MM.1S (cell line): ENCODE results near the gene RFC2.

ENCODE experiments used
- DNase-seq: peaks from one replicate; pipeline ENCODE4 v3.0.0-alpha.2; 2015
- H2AFZ ChIP-seq: fragments of 300-600 bp; sonication (generic); 2 replicates; pipeline ENCODE4 v1.6.0; 2016; ENCODE audit warnings: antibody characterized with exemption, low read length
- H3F3A ChIP-seq: fragments of 300-600 bp; sonication (generic); 2 replicates; pipeline ENCODE4 v1.6.1; 2016; ENCODE audit warnings: mild to moderate bottlenecking, antibody characterized with exemption, low read length, moderate library complexity, mixed read lengths; ENCODE audit not compliant: insufficient read depth
- H3K27ac ChIP-seq: fragments of 300-600 bp; sonication (generic); 2 replicates; pipeline ENCODE4 v1.5.1; 2016; ENCODE audit warnings: mild to moderate bottlenecking, low read length
- H3K27me3 ChIP-seq: fragments of 300-600 bp; sonication (generic); replicated peaks from 2 replicates; pipeline ENCODE4 v1.6.0; 2016; ENCODE audit warnings: low read length; ENCODE audit not compliant: insufficient read depth
- H3K36me3 ChIP-seq: fragments of 300-600 bp; sonication (generic); replicated peaks from 2 replicates; pipeline ENCODE4 v1.6.1; 2016; ENCODE audit warnings: mild to moderate bottlenecking, low read length, mixed read lengths; ENCODE audit not compliant: insufficient read depth
- H3K4me1 ChIP-seq: fragments of 300-600 bp; sonication (generic); 2 replicates; pipeline ENCODE4 v1.6.1; 2016; ENCODE audit warnings: low read length, mixed read lengths
- H3K4me2 ChIP-seq: fragments of 300-600 bp; sonication (generic); 2 replicates; pipeline ENCODE4 v1.6.0; 2016; ENCODE audit warnings: low read depth, low read length
- H3K4me3 ChIP-seq: fragments of 300-600 bp; sonication (generic); 2 replicates; pipeline ENCODE4 v1.5.1; 2016; ENCODE audit warnings: low read length, mixed read lengths
- H3K79me2 ChIP-seq: fragments of 300-600 bp; sonication (generic); 2 replicates; pipeline ENCODE4 v1.6.1; 2016; ENCODE audit warnings: mixed run types, low read length, mixed read lengths
- H3K9ac ChIP-seq: fragments of 300-600 bp; sonication (generic); 2 replicates; pipeline ENCODE4 v1.6.1; 2016; ENCODE audit warnings: low read length, mixed read lengths
- H3K9me2 ChIP-seq: fragments of 300-600 bp; sonication (generic); replicated peaks from 2 replicates; pipeline ENCODE4 v1.6.1; 2016; ENCODE audit warnings: mild to moderate bottlenecking, low read length, mixed read lengths; ENCODE audit not compliant: insufficient read depth
- H3K9me3 ChIP-seq: fragments of 300-600 bp; sonication (generic); replicated peaks from 2 replicates; pipeline ENCODE4 v1.6.1; 2016; ENCODE audit warnings: mild to moderate bottlenecking, low read length, mixed read lengths; ENCODE audit not compliant: insufficient read depth
- H4K20me1 ChIP-seq: fragments of 300-600 bp; sonication (generic); 2 replicates; pipeline ENCODE4 v1.6.1; 2016; ENCODE audit warnings: mild to moderate bottlenecking, low read length, moderate library complexity, mixed read lengths; ENCODE audit not compliant: insufficient read depth
- EZH2 ChIP-seq: fragments of 300-600 bp; sonication (generic); optimal IDR thresholded peaks from 2 replicates; pipeline ENCODE3; 2017; ENCODE audit warnings: low read depth, mild to moderate bottlenecking, antibody characterized with exemption, low read length, mixed read lengths
- EZH2phosphoT487 ChIP-seq: fragments of 300-600 bp; sonication (generic); IDR thresholded peaks from 2 replicates; pipeline ENCODE4 v1.6.1; 2018; ENCODE audit warnings: antibody characterized with exemption, low read length
- TF ChIP-seq, protein P1 (sequence below): fragments of 300-600 bp; sonication (generic); IDR thresholded peaks from 2 replicates; pipeline ENCODE4 v1.5.1; 2016; ENCODE audit warnings: antibody characterized with exemption, low read length, mixed read lengths

The RFC2 gene

DNA sequence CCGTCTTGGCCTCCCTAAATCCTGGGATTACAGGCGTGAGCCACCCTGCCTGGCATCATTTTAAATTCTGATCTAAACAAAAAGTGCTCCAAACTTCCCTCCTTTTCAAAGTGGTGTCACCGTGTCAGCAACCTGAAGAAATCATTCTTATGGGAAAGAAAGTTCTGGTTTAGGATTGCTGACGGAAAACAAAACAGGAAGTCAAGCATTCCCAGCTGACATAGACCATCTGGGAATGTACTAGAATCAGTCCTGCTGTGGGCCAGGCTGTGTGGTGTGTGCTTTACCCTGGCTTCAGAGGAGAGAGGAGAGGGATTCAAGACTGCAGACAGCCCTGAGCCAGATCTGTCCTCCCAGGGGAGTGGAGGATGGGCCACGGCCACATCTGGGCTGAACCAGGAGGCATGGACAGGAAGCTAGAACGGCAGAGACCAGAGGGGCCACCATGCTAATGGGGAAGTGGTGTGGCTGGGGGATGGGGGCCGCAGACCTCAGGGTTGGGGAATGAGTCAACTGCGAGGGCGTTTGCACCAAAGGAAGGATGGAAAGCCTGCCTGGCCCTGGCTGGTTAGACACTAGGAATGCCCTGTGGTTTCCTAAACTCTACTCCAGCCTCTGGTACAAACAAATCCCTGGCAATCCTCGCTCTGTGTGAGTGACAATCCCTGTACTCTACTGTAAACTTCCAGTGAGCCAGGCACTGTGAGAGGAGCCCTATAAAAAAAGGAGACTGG lies 18.3 kb upstream of the RFC2 start:
- Histone ChIP-seq H3K4me1 (no peaks in the 10 kb centered on the region), H3K4me3 (no peak overlapping the region), H3K36me3 (no peaks in the 10 kb centered on the region), H4K20me1 (no peaks in the 10 kb centered on the region), H3K27me3 (no peaks in the 10 kb centered on the region), H3K9me3 (no peaks in the 10 kb centered on the region), H3K27ac (no peak overlapping the region), H3K79me2 (no peaks in the 10 kb centered on the region), H3K9me2 (no peaks in the 10 kb centered on the region), H3K9ac (no peak overlapping the region), H3F3A (no peaks in the 10 kb centered on the region), H3K4me2 (no peak overlapping the region), H2AFZ (peak overlapping the region; percentile 8; the same call in 1 of the 2 replicates)
- TF ChIP-seq EZH2 = no peak
- TF ChIP-seq, protein P1, sequence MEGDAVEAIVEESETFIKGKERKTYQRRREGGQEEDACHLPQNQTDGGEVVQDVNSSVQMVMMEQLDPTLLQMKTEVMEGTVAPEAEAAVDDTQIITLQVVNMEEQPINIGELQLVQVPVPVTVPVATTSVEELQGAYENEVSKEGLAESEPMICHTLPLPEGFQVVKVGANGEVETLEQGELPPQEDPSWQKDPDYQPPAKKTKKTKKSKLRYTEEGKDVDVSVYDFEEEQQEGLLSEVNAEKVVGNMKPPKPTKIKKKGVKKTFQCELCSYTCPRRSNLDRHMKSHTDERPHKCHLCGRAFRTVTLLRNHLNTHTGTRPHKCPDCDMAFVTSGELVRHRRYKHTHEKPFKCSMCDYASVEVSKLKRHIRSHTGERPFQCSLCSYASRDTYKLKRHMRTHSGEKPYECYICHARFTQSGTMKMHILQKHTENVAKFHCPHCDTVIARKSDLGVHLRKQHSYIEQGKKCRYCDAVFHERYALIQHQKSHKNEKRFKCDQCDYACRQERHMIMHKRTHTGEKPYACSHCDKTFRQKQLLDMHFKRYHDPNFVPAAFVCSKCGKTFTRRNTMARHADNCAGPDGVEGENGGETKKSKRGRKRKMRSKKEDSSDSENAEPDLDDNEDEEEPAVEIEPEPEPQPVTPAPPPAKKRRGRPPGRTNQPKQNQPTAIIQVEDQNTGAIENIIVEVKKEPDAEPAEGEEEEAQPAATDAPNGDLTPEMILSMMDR = no peak
- no peak for TF ChIP-seq EZH2phosphoT487
- DNase-seq = no peak

DNA sequence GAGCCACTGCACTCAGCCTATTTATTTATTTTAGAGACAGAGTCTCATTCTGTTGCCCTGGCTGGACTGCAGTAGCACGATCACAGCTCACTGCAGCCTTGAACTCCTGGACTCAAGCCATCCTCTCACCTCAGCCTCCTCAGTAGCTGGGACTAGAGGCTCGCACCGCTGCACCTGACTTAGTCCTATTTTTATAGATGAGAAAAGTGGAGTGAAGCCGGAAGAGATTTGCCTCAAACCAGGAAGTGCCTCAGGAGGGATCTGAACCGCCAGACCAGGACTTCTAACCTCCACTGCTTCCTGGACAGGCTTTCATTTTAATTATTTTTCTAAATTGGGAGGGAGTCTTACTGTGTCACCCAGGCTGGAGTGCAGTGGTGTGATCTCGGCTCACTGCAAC lies 17.5 kb upstream of the RFC2 start:
- Histone ChIP-seq H3K9ac (no peak overlapping the region), H3K4me3 (no peak overlapping the region), H3K4me2 (peak overlapping the region; percentile 8; the same call in 1 of the 2 replicates), H2AFZ (no peak overlapping the region), H3K9me3 (no peaks in the 10 kb centered on the region), H3F3A (no peaks in the 10 kb centered on the region), H3K9me2 (no peaks in the 10 kb centered on the region), H4K20me1 (no peaks in the 10 kb centered on the region), H3K27ac (no peak overlapping the region), H3K79me2 (no peaks in the 10 kb centered on the region), H3K27me3 (no peaks in the 10 kb centered on the region), H3K4me1 (no peaks in the 10 kb centered on the region), H3K36me3 (no peaks in the 10 kb centered on the region)
- peak; percentile 24 for DNase-seq
- TF ChIP-seq, protein P1 = no peak
- TF ChIP-seq EZH2 (no peak), EZH2phosphoT487 (no peak)

DNA sequence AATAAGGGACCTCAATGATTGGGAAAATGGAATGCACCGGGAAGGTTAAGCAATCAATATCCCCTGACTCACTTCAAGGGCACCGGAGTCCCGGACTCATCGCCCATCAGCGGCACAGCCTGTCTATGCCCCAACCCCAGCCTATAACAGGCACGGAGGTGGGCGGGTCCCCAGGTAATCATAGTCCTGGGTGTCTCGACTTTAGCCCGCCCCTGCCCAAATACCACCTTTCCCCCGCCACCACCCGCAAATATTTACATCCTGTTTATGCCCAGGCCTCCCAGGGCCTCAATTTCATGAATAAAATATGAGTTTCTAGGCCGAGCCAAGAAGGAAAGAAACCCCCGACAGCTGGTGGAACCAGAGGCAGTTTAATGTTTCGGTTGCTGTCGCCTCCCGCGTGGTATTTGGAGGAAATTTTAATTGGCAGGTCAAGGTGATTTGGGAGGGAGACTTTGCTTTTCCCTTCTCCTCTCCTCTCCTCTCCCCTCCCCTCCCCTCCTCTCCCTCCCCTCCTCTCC lies 15.6 kb upstream of the RFC2 start:
- Histone ChIP-seq H3K4me1 (no peaks in the 10 kb centered on the region), H3K79me2 (no peaks in the 10 kb centered on the region), H3K9me2 (no peaks in the 10 kb centered on the region), H3K4me2 (peak overlapping the region; percentile 86), H3K4me3 (peak overlapping the region; percentile 82), H3K27ac (no peak overlapping the region), H3K9ac (no peak overlapping the region), H3F3A (no peaks in the 10 kb centered on the region), H3K36me3 (no peaks in the 10 kb centered on the region), H3K9me3 (no peaks in the 10 kb centered on the region), H3K27me3 (no peaks in the 10 kb centered on the region), H2AFZ (peak overlapping the region; percentile 95), H4K20me1 (no peaks in the 10 kb centered on the region)
- peak; percentile 65 for DNase-seq
- TF ChIP-seq EZH2 (no peak), EZH2phosphoT487 (no peak)
- TF ChIP-seq, protein P1 = no peak
